ENCODE data around the gene SH2D2A. TPM values are rescaled to one million over a fixed set of nuclear protein-coding genes. Genes with fewer than 3 reads are reported as not detected.

Gene SH2D2A
- polyA plus RNA-seq, 1 donor from 2014 or later, result not detected

DNA sequence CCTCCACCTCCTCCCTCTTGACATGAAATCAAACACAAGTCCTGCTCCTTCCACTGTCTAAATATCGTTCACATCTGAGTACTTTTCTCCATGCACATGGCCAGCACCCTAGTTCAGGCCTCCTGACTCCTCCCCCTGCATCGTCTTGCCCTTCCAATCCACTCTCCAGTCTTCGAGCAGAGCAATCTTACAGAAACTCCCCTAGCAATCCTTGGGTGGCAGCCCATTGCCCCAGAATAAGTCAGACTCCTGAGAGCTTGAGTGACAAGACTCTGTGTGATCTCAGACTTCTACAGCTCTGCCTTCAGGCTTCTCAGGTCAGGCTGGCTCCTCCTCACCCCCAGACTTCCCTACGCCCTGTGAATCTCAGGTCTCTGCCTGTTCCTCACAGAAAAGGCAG is 5.5 kb downstream of the SH2D2A start:
- H3F3A ChIP-seq (ENCODE audit: insufficient read depth, low read length, poor library complexity, severe bottlenecking), result no peaks in the 10 kb centered on the region

DNA sequence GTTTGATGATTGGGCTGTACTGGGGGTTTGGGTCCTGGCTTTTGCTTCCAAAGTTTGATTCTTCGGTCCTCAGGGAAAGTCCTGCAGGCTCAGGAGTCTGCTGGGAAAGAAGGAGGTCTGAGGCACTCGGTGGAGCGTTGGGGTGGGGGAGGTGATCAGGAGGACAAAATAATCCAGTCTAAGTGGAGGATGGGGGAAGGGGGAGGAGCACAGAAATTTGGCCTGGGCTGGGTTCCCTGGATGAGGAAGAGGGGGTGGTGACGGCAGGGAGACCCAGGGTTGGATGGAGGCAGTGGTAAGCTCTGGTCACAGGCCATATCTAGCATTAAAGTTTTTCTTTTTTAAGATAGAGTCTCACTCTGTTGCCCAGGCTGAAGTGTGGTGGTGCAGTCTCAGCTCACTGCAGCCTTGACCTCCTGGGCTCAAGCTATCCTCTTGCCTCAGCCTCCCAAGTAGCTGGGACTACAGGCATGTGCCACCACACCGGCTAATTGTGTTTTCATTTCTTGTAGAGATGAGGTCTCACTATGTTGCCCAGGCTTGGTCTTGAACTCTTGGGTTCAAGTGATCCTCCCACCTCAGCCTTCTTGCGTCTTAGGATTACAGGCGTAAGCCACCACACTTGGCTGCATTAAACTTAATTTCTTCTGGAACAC is 6.8 kb downstream of the SH2D2A start:
- TF ChIP-seq SMC3 (conservative IDR thresholded peaks at IDR 0.05; ENCODE audit: poor library complexity) (no peak), EZH2 (IDR thresholded peaks at IDR 0.05; ENCODE audit: borderline replicate concordance, insufficient read depth, low read length, poor library complexity, severe bottlenecking) (no peak), RAD21 (conservative IDR thresholded peaks at IDR 0.05) (no peak), TAF1 (IDR thresholded peaks at IDR 0.05; ENCODE audit: low read depth) (no peak), MXI1 (conservative IDR thresholded peaks at IDR 0.05; ENCODE audit: poor library complexity, severe bottlenecking) (no peak), POLR2AphosphoS5 (IDR thresholded peaks at IDR 0.05) (no peak), EP300 (conservative IDR thresholded peaks at IDR 0.05; ENCODE audit: poor library complexity, severe bottlenecking) (no peak)
- TF ChIP-seq, protein P1, sequence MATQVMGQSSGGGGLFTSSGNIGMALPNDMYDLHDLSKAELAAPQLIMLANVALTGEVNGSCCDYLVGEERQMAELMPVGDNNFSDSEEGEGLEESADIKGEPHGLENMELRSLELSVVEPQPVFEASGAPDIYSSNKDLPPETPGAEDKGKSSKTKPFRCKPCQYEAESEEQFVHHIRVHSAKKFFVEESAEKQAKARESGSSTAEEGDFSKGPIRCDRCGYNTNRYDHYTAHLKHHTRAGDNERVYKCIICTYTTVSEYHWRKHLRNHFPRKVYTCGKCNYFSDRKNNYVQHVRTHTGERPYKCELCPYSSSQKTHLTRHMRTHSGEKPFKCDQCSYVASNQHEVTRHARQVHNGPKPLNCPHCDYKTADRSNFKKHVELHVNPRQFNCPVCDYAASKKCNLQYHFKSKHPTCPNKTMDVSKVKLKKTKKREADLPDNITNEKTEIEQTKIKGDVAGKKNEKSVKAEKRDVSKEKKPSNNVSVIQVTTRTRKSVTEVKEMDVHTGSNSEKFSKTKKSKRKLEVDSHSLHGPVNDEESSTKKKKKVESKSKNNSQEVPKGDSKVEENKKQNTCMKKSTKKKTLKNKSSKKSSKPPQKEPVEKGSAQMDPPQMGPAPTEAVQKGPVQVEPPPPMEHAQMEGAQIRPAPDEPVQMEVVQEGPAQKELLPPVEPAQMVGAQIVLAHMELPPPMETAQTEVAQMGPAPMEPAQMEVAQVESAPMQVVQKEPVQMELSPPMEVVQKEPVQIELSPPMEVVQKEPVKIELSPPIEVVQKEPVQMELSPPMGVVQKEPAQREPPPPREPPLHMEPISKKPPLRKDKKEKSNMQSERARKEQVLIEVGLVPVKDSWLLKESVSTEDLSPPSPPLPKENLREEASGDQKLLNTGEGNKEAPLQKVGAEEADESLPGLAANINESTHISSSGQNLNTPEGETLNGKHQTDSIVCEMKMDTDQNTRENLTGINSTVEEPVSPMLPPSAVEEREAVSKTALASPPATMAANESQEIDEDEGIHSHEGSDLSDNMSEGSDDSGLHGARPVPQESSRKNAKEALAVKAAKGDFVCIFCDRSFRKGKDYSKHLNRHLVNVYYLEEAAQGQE (IDR thresholded peaks at IDR 0.05; ENCODE audit: borderline replicate concordance), result no peak
- TF ChIP-seq, protein P2, sequence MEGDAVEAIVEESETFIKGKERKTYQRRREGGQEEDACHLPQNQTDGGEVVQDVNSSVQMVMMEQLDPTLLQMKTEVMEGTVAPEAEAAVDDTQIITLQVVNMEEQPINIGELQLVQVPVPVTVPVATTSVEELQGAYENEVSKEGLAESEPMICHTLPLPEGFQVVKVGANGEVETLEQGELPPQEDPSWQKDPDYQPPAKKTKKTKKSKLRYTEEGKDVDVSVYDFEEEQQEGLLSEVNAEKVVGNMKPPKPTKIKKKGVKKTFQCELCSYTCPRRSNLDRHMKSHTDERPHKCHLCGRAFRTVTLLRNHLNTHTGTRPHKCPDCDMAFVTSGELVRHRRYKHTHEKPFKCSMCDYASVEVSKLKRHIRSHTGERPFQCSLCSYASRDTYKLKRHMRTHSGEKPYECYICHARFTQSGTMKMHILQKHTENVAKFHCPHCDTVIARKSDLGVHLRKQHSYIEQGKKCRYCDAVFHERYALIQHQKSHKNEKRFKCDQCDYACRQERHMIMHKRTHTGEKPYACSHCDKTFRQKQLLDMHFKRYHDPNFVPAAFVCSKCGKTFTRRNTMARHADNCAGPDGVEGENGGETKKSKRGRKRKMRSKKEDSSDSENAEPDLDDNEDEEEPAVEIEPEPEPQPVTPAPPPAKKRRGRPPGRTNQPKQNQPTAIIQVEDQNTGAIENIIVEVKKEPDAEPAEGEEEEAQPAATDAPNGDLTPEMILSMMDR (IDR thresholded peaks at IDR 0.05; ENCODE audit: poor library complexity, severe bottlenecking), result no peak

More for the DNA sequence above, 5.5 kb downstream of the SH2D2A start:
- peaks cover 13% of the 10 kb centered on the region for H3K27me3 ChIP-seq (ENCODE audit: insufficient read depth, low read depth, low read length)
- no peak overlapping the region for H3K9ac ChIP-seq (ENCODE audit: low read length)
- no peak overlapping the region for H3K4me2 ChIP-seq (ENCODE audit: low read length)
- H3K27ac ChIP-seq (ENCODE audit: low read length), result no peak overlapping the region
- H3K4me3 ChIP-seq (ENCODE audit: low read length), result no peak overlapping the region
- no peaks in the 10 kb centered on the region for H4K20me1 ChIP-seq (ENCODE audit: insufficient read depth)
- no peaks in the 10 kb centered on the region for H3K79me2 ChIP-seq (replicated peaks; ENCODE audit: insufficient read depth, low read length)
- no peak overlapping the region for H2AFZ ChIP-seq (ENCODE audit: low read depth, low read length)
- H3K9me2 ChIP-seq (ENCODE audit: insufficient read depth, low read length), result no peaks in the 10 kb centered on the region
- H3K9me3 ChIP-seq (ENCODE audit: low read length), result no peaks in the 10 kb centered on the region
- TF ChIP-seq, protein P2 (IDR thresholded peaks at IDR 0.05; ENCODE audit: poor library complexity, severe bottlenecking), result no peak
- TF ChIP-seq RAD21 (conservative IDR thresholded peaks at IDR 0.05) (no peak), EP300 (conservative IDR thresholded peaks at IDR 0.05; ENCODE audit: poor library complexity, severe bottlenecking) (no peak), SMC3 (conservative IDR thresholded peaks at IDR 0.05; ENCODE audit: poor library complexity) (no peak), MXI1 (conservative IDR thresholded peaks at IDR 0.05; ENCODE audit: poor library complexity, severe bottlenecking) (no peak), TAF1 (IDR thresholded peaks at IDR 0.05; ENCODE audit: low read depth) (no peak), POLR2AphosphoS5 (IDR thresholded peaks at IDR 0.05) (no peak), EZH2 (IDR thresholded peaks at IDR 0.05; ENCODE audit: borderline replicate concordance, insufficient read depth, low read length, poor library complexity, severe bottlenecking) (no peak)
- TF ChIP-seq, protein P1 (IDR thresholded peaks at IDR 0.05; ENCODE audit: borderline replicate concordance), result no peak
- no peaks in the 10 kb centered on the region for H3K36me3 ChIP-seq (ENCODE audit: insufficient read depth, low read length)

More for the DNA sequence above, 6.8 kb downstream of the SH2D2A start:
- H2AFZ ChIP-seq (ENCODE audit: low read depth, low read length), result no peak overlapping the region
- no peaks in the 10 kb centered on the region for H3K9me3 ChIP-seq (ENCODE audit: low read length)
- H3K27ac ChIP-seq (ENCODE audit: low read length), result no peak overlapping the region
- H3K27me3 ChIP-seq (ENCODE audit: insufficient read depth, low read depth, low read length), result peaks cover 13% of the 10 kb centered on the region
- no peak overlapping the region for H3K9ac ChIP-seq (ENCODE audit: low read length)
- H3F3A ChIP-seq (ENCODE audit: insufficient read depth, low read length, poor library complexity, severe bottlenecking), result no peaks in the 10 kb centered on the region
- no peaks in the 10 kb centered on the region for H4K20me1 ChIP-seq (ENCODE audit: insufficient read depth)
- no peak overlapping the region for H3K4me3 ChIP-seq (ENCODE audit: low read length)
- H3K79me2 ChIP-seq (replicated peaks; ENCODE audit: insufficient read depth, low read length), result no peaks in the 10 kb centered on the region
- no peaks in the 10 kb centered on the region for H3K36me3 ChIP-seq (ENCODE audit: insufficient read depth, low read length)
- H3K4me2 ChIP-seq (ENCODE audit: low read length), result no peak overlapping the region
- H3K9me2 ChIP-seq (ENCODE audit: insufficient read depth, low read length), result no peaks in the 10 kb centered on the region
